T1000 (cell line): ENCODE measurements around the gene GFM1.

Source experiments
- DNase-seq: peaks from one replicate; lab custom pipeline; 2025; ENCODE audit warnings: mixed read lengths; lab: John Stamatoyannopoulos, UW

GFM1 gene

GRCh38 chr3:158644345-158644908, at the start of gene GFM1:
GFM1 (plus strand) TSS chr3:158644527; CDS start chr3:158644635, 108 bp downstream.
- DNase-seq: peak; percentile 77

GRCh38 chr3:158600787-158601186, 43.5 kb upstream of the GFM1 start:
- DNase-seq: no peak

GRCh38 chr3:158602227-158602626, 42.1 kb upstream of the GFM1 start:
- no peak for DNase-seq

- DNase-seq: no peak
Observed at GRCh38 chr3:158617982-158618875, 26.1 kb upstream of the GFM1 start.

- no peak for DNase-seq
Observed at GRCh38 chr3:158625881-158626280, 18.4 kb upstream of the GFM1 start.

GRCh38 chr3:158631981-158632380, 12.3 kb upstream of the GFM1 start:
- no peak for DNase-seq

GRCh38 chr3:158640646-158641045, 3.7 kb upstream of the GFM1 start:
- DNase-seq: no peak

- DNase-seq: no peak
Observed at GRCh38 chr3:158642005-158642404, 2.3 kb upstream of the GFM1 start.

- no peak for DNase-seq
Observed at GRCh38 chr3:158642474-158643210, 1.7 kb upstream of the GFM1 start.

- DNase-seq: no peak
Observed at GRCh38 chr3:158649791-158650190, 5.5 kb downstream of the GFM1 start.

GRCh38 chr3:158651192-158651591, 6.9 kb downstream of the GFM1 start:
- DNase-seq: no peak

GRCh38 chr3:158652463-158652862, 8.1 kb downstream of the GFM1 start:
- DNase-seq: no peak

GRCh38 chr3:158658889-158659288, 14.6 kb downstream of the GFM1 start:
- no peak for DNase-seq

GRCh38 chr3:158659454-158660237, 15.3 kb downstream of the GFM1 start:
- peak; percentile 22 for DNase-seq

- DNase-seq: no peak
Observed at GRCh38 chr3:158660711-158661110, 16.4 kb downstream of the GFM1 start.

- DNase-seq: no peak
Observed at GRCh38 chr3:158663246-158663645, 18.9 kb downstream of the GFM1 start.

- no peak for DNase-seq
Observed at GRCh38 chr3:158663832-158664231, 19.5 kb downstream of the GFM1 start.

GRCh38 chr3:158666416-158666815, 22.1 kb downstream of the GFM1 start:
- no peak for DNase-seq

GRCh38 chr3:158668506-158668905, 24.2 kb downstream of the GFM1 start:
- no peak for DNase-seq

- no peak for DNase-seq
Observed at GRCh38 chr3:158671821-158672214, 27.5 kb downstream of the GFM1 start.

GRCh38 chr3:158672215-158673176, 28.2 kb downstream of the GFM1 start, which contains the start of gene LXN:
LXN (minus strand) TSS chr3:158672648; CDS start chr3:158672478, 170 bp downstream.
- no peak for DNase-seq
